Neural crest cell (in vitro differentiated cells): Measurements from ENCODE around the gene GPR55. TPM values are rescaled to one million over a fixed set of nuclear protein-coding genes. Genes with fewer than 3 reads are reported as not detected.

Experiments used
- DNase-seq: peaks from one replicate; pipeline ENCODE4 v3.0.0; 2021; ENCODE audit warnings: low read depth, mixed read lengths, low spot score
- H3K27ac Mint-ChIP-seq: one replicate; pipeline ENCODE4 v1.8.0; 2021; ENCODE audit warnings: mild to moderate bottlenecking, mixed read lengths; ENCODE audit not compliant: unreplicated experiment
- H3K27me3 Mint-ChIP-seq: 2 replicates; pipeline ENCODE4 v1.8.0; 2021; ENCODE audit warnings: low read depth, mild to moderate bottlenecking, mixed read lengths
- H3K36me3 Mint-ChIP-seq: 2 replicates; pipeline ENCODE4 v1.8.0; 2021; ENCODE audit warnings: low read depth, mild to moderate bottlenecking, mixed read lengths
- H3K4me1 Mint-ChIP-seq: 2 replicates; pipeline ENCODE4 v1.8.0; 2021; ENCODE audit warnings: mixed read lengths
- H3K4me3 Mint-ChIP-seq: one replicate; pipeline ENCODE4 v1.8.0; 2021; ENCODE audit warnings: mild to moderate bottlenecking, mixed read lengths
- H3K9me3 Mint-ChIP-seq: 2 replicates; pipeline ENCODE4 v1.8.0; 2021; ENCODE audit warnings: mixed read lengths
- CTCF ChIP-seq: fragments of 200-600 bp; sonication (generic); conservative IDR thresholded peaks from 2 replicates; pipeline ENCODE4 v1.5.0; 2021; ENCODE audit warnings: antibody characterized with exemption, mild to moderate bottlenecking
- total RNA-seq: library from RNA; stranded (reverse); gene quantifications from 2 replicates; pipeline ENCODE4 v1.2.1, GENCODE V29; 2021

GPR55 gene
- total RNA-seq, 1 donor from 2014 or later = not detected

- DNase-seq = no peak
- Mint-ChIP-seq H3K36me3 (peaks cover 3% of the 10 kb centered on the region), H3K27me3 (no peaks in the 10 kb centered on the region), H3K9me3 (peaks cover 6% of the 10 kb centered on the region), H3K27ac (no peak overlapping the region), H3K4me1 (peaks cover 6% of the 10 kb centered on the region), H3K4me3 (no peak overlapping the region)
- TF ChIP-seq CTCF = no peak
Measured at GRCh38 chr2:230935130-230935430, 10.0 kb upstream of the GPR55 start.

- peaks cover 6% of the 10 kb centered on the region for H3K4me1 Mint-ChIP-seq
- peaks cover 6% of the 10 kb centered on the region for H3K9me3 Mint-ChIP-seq
- no peak for DNase-seq
- peaks cover 3% of the 10 kb centered on the region for H3K36me3 Mint-ChIP-seq
- H3K27me3 Mint-ChIP-seq = no peaks in the 10 kb centered on the region
- H3K4me3 Mint-ChIP-seq = no peak overlapping the region
- TF ChIP-seq CTCF = no peak
- H3K27ac Mint-ChIP-seq = peak overlapping the region; percentile 35
Measured at GRCh38 chr2:230934231-230935129, 9.4 kb upstream of the GPR55 start.

- Mint-ChIP-seq H3K9me3 (peaks cover 6% of the 10 kb centered on the region), H3K36me3 (peaks cover 3% of the 10 kb centered on the region), H3K27me3 (no peaks in the 10 kb centered on the region), H3K4me3 (no peak overlapping the region), H3K4me1 (peaks cover 6% of the 10 kb centered on the region), H3K27ac (no peak overlapping the region)
- DNase-seq = no peak
- TF ChIP-seq CTCF = no peak
Measured at GRCh38 chr2:230933521-230934180, 8.6 kb upstream of the GPR55 start.

- DNase-seq = no peak
- Mint-ChIP-seq H3K4me1 (peaks cover 6% of the 10 kb centered on the region), H3K9me3 (peaks cover 6% of the 10 kb centered on the region), H3K27me3 (no peaks in the 10 kb centered on the region), H3K27ac (peak overlapping the region; percentile 93), H3K36me3 (peaks cover 3% of the 10 kb centered on the region), H3K4me3 (no peak overlapping the region)
- TF ChIP-seq CTCF = no peak
Measured at GRCh38 chr2:230932556-230933511, 7.8 kb upstream of the GPR55 start.

GRCh38 chr2:230931556-230932231, 6.7 kb upstream of the GPR55 start:
- Mint-ChIP-seq H3K36me3 (peaks cover 3% of the 10 kb centered on the region), H3K4me1 (peaks cover 6% of the 10 kb centered on the region), H3K9me3 (peaks cover 6% of the 10 kb centered on the region), H3K27me3 (no peaks in the 10 kb centered on the region), H3K4me3 (no peak overlapping the region), H3K27ac (no peak overlapping the region)
- no peak for DNase-seq
- no peak for TF ChIP-seq CTCF
